Uterus (tissue), 4 donors: ENCODE measurements around the gene RPL36. TPM values are rescaled to one million over a fixed set of nuclear protein-coding genes. Genes with fewer than 3 reads are reported as not detected.

ENCODE experiments used
- DNase-seq, 2 donors: peaks; one replicate each; pipeline ENCODE4 v3.0.0-alpha.2; 2019 to 2020
- H3K27ac ChIP-seq, 2 donors: fragments of 200-600 bp; sonication (generic); 1 replicate in 1 of 2; 2 replicates in 1 of 2; pipeline ENCODE4 v1.5.1; 2016 to 2018
- H3K27me3 ChIP-seq, 2 donors: fragments of 200-600 bp; sonication (generic); one replicate each; pipeline ENCODE4 v1.5.1; 2018 to 2019; ENCODE audit warnings: control low read depth in 1 of 2
- H3K36me3 ChIP-seq, 2 donors: fragments of 200-600 bp; sonication (generic); one replicate each; pipeline ENCODE4 v1.5.1; 2019; ENCODE audit warnings: control low read depth in 1 of 2
- H3K4me1 ChIP-seq, 2 donors: fragments of 200-600 bp; sonication (generic); one replicate each; pipeline ENCODE4 v1.5.1; 2018 to 2019; ENCODE audit warnings: control low read depth in 1 of 2
- H3K4me3 ChIP-seq, 2 donors: fragments of 200-600 bp; sonication (generic); 1 replicate in 1 of 2; 2 replicates in 1 of 2; pipeline ENCODE4 v1.5.1; 2018 to 2019; ENCODE audit warnings: mild to moderate bottlenecking in 1 of 2
- H3K9me3 ChIP-seq, 2 donors: fragments of 200-600 bp; sonication (generic); one replicate each; pipeline ENCODE4 v1.5.1; 2019; ENCODE audit warnings: control low read depth in 1 of 2
- POLR2A ChIP-seq, 2 donors: fragments of 450-650 bp; IDR thresholded peaks; one replicate each; pipeline ENCODE4 v1.6.1; 2016; ENCODE audit warnings: antibody characterized with exemption in 2 of 2, mild to moderate bottlenecking in 1 of 2, moderate library complexity in 1 of 2
- intact Hi-C: fragments of 100-400 bp; cut with DNase I; formaldehyde crosslinking; loops from one replicate; pipeline ENCODE4 v1.15.1; 2023; ENCODE audit warnings: low total_unique reads
- total RNA-seq, 4 donors: library from RNA; depleted of rRNA in 3 of 4; stranded (reverse); fragments of >200 nt in 3 of 4; gene quantifications; one replicate each; pipeline versions ENCODE4 v1.1.0 to v1.2.4, GENCODE V29; 2014 to 2023
- TF ChIP-seq, protein P1 (sequence below), 4 experiments: fragments of 200-600 bp in 2 of 4; fragments of 450-650 bp in 2 of 4; sonication (generic) in 2 of 4; IDR thresholded peaks; one replicate each; pipeline ENCODE4 v1.5.1; 2016 to 2019; ENCODE audit warnings: antibody characterized with exemption in 4 of 4, mild to moderate bottlenecking in 2 of 4, moderate library complexity in 1 of 4
- donor health status: DM: yes; HTN: yes; CAD: no.

Gene RPL36
- total RNA-seq, 4 donors from 2014 or later: 269 to 1,645 (median 565) TPM

DNA sequence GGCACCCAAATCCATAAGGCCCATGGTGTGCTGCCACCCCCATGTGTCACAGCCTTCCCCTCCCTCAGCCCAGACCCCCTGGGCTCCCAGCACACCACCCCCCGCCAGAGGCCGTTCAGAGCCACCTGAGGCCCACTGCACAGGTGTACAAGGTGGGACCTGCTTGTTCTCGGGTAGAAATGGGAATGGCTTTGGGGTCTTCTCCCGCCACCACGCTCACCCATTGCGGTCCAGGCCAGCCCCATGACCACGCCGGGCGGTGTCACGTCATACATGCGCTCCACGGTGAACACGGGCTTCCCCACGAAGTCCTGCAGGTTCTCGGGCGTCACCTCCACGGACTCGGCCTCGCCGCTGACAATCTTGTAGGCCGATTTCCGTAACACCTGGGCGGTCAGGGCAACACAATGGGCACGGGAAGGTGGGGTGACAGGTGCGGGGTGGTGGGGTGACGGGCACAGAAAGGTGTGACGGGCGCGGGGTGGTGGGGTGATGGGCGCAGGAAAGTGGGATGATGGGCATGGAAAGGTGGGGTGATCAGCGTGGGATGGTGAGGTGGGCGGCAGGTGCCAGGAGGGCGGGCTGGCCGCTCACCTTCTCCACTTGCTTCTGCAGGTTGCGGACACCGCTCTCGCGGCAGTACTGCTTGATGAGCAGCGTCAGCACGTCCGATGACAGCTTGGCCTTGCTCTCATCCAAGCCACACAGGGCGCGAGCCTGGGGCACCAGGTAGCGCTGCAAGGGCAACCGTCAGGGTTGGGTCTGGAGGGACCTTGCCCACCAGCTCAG is 4.3 kb downstream of the RPL36 start:
- no peak overlapping the region for H3K27ac ChIP-seq
- no peaks in the 10 kb centered on the region for H3K36me3 ChIP-seq
- no peak overlapping the region for H3K4me3 ChIP-seq
- intact Hi-C loops: no loop called here
- no peaks in the 10 kb centered on the region for H3K27me3 ChIP-seq
- DNase-seq: no peak
- TF ChIP-seq, protein P1, sequence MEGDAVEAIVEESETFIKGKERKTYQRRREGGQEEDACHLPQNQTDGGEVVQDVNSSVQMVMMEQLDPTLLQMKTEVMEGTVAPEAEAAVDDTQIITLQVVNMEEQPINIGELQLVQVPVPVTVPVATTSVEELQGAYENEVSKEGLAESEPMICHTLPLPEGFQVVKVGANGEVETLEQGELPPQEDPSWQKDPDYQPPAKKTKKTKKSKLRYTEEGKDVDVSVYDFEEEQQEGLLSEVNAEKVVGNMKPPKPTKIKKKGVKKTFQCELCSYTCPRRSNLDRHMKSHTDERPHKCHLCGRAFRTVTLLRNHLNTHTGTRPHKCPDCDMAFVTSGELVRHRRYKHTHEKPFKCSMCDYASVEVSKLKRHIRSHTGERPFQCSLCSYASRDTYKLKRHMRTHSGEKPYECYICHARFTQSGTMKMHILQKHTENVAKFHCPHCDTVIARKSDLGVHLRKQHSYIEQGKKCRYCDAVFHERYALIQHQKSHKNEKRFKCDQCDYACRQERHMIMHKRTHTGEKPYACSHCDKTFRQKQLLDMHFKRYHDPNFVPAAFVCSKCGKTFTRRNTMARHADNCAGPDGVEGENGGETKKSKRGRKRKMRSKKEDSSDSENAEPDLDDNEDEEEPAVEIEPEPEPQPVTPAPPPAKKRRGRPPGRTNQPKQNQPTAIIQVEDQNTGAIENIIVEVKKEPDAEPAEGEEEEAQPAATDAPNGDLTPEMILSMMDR (IDR thresholded peaks at IDR 0.05): no peak
- TF ChIP-seq POLR2A (IDR thresholded peaks at IDR 0.05): no peak
- H3K4me1 ChIP-seq: no peaks in the 10 kb centered on the region
- H3K9me3 ChIP-seq: no peaks in the 10 kb centered on the region

DNA sequence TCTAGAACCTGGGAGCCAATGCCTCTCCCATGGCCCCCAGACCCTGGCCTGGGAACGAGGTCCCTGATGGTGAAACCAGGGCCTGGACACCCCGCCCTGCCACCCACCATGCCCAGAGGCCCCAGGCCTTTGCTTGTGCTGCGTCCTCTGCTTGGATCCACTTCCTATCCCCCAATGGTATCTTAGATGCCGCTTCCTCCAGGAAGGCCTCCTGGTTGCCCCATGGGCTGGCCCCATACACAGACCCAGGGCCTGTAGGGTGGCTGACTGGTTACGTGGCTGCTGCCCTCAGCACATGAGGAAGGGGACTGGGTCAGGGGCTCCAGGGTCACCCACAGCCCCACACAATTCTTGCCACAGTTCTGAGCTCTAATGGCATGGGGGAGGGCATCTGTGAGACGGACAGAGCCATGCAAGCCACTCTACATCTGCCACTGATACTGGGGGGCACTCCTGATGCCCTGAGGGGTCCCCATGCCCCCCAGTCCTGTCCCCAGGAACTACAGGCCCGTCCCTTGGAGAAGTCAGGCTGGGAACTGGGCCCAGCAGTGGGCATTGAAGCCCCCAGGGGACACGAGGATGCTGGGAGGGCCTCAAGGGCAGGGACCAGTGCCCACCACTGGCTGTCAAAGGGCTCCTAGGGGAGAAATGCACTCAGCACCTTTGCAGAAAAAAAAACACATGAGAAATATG is 5.0 kb downstream of the RPL36 start:
- Histone ChIP-seq H3K36me3 (no peaks in the 10 kb centered on the region), H3K9me3 (no peaks in the 10 kb centered on the region), H3K27me3 (no peaks in the 10 kb centered on the region), H3K4me1 (no peaks in the 10 kb centered on the region), H3K4me3 (no peak overlapping the region), H3K27ac (no peak overlapping the region)
- no peak for TF ChIP-seq POLR2A (IDR thresholded peaks at IDR 0.05)
- TF ChIP-seq, protein P1 (IDR thresholded peaks at IDR 0.05): no peak
- DNase-seq: no peak
- intact Hi-C loops: no loop called here

DNA sequence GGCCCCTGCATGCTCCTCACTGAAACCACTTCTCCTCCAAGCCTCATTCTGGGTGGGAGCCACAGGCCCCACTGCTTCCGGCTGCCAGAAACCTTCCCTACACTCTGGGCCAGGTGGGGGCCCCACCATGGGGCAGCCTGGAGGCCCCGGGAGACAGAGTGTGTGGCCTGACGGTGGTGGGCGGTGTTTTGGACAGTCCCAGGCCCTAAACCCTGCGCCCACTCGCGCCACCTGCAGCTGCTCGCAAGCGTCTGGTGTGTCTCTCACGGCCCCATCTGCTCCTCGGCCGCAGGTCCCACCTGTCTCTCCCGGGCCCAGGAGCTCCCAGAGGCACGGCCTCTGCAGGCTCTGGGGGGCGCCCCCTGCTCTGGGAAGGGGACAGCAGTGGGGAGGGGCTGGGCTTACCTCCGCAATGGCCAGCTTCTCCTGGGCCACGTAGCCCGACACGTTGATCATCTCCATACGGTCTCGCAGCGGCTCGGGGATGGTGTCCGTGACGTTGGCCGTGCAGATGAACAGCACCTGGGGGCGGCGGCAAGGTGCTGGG is 5.6 kb downstream of the RPL36 start:
- Histone ChIP-seq H3K27ac (no peak overlapping the region), H3K36me3 (no peaks in the 10 kb centered on the region)

DNA sequence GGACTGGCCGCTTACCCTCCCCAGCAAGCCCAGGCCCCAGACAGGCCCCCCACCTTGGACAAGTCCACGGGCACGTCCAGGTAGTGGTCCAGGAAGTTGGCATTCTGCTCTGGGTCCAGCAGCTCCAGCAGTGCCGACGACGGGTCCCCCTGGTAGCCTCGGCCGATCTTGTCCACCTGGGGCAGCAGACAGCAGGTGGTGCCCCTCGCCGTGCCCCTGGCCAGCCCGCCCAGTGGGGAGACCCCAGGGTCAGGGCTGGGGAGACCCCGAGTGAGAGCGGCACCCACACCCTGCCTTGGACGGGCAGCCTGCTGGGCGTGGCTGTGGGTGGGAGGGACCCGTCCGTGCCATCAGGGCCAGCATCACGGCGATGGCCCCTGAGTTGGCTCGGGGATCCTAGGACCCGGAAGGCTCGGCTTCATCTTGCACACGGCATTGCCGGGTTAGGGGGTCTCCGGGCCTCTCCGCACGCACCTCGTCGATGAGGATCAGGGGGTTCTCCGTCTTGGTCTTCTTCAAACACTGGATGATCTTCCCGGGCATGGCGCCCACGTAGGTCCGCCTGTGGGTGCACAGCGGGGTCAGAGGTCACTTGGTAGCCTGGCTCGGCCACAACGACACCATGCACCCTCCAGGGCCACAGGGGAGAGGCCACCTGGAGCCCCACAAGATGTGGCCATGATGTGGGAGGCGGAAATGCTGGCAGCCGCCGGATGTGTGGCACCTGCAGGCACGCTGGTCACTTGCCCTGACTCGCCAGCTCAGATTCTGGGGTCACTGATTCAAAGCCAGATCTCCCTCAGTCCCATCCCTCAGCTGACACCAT is 6.3 kb downstream of the RPL36 start:
- intact Hi-C loops: no loop called here
- no peak for TF ChIP-seq POLR2A (IDR thresholded peaks at IDR 0.05)
- TF ChIP-seq, protein P1 (IDR thresholded peaks at IDR 0.05): no peak
- no peaks in the 10 kb centered on the region for H3K9me3 ChIP-seq
- no peaks in the 10 kb centered on the region for H3K36me3 ChIP-seq
- no peak overlapping the region for H3K4me3 ChIP-seq
- H3K4me1 ChIP-seq: no peaks in the 10 kb centered on the region
- H3K27me3 ChIP-seq: no peaks in the 10 kb centered on the region
- no peak overlapping the region for H3K27ac ChIP-seq
- no peak for DNase-seq

More for the DNA sequence above, 5.6 kb downstream of the RPL36 start:
- no peaks in the 10 kb centered on the region for H3K4me1 ChIP-seq
- DNase-seq: no peak
- TF ChIP-seq, protein P1 (IDR thresholded peaks at IDR 0.05): no peak
- no peak for TF ChIP-seq POLR2A (IDR thresholded peaks at IDR 0.05)
- intact Hi-C loops: no loop called here
- no peaks in the 10 kb centered on the region for H3K27me3 ChIP-seq
- no peaks in the 10 kb centered on the region for H3K9me3 ChIP-seq
- H3K4me3 ChIP-seq: no peak overlapping the region
